Upper lobe of left lung (tissue), 6 donors: ENCODE results near the gene APMAP. TPM values are rescaled to one million over a fixed set of nuclear protein-coding genes. Genes with fewer than 3 reads are reported as not detected.
A peak's percentile ranks its signal among the peaks of the same experiment; 100 is the strongest.

Source experiments
- ATAC-seq, 2 donors: fragments of 200-7000 bp; cut with Tn5 transposase; one replicate each; pipeline ENCODE4 v1.9.1; 2022; ENCODE audit warnings: mild to moderate bottlenecking in 2 of 2, moderate library complexity in 2 of 2; ENCODE audit not compliant: low FRiP score in 2 of 2
- DNase-seq, 2 donors: peaks; one replicate each; pipeline ENCODE4 v3.0.0-alpha.2; 2019 to 2020
- H3K27ac ChIP-seq, 4 donors: fragments of 200-600 bp; sonication (generic); one replicate each; pipeline ENCODE4 v1.5.1; 2016 to 2019
- H3K27me3 ChIP-seq, 4 donors: fragments of 200-600 bp; sonication (generic); one replicate each; pipeline ENCODE4 v1.5.1; 2017 to 2019
- H3K36me3 ChIP-seq, 4 donors: fragments of 200-600 bp; sonication (generic); one replicate each; pipeline ENCODE4 v1.5.1; 2016 to 2019
- H3K4me1 ChIP-seq, 4 donors: fragments of 200-600 bp; sonication (generic); one replicate each; pipeline ENCODE4 v1.5.1; 2018 to 2019
- H3K4me3 ChIP-seq, 4 donors: fragments of 200-600 bp; sonication (generic); one replicate each; pipeline ENCODE4 v1.5.1; 2017 to 2019; ENCODE audit warnings: mild to moderate bottlenecking in 2 of 4, moderate library complexity in 1 of 4
- H3K9me3 ChIP-seq, 4 donors: fragments of 200-600 bp; sonication (generic); one replicate each; pipeline ENCODE4 v1.5.1; 2018 to 2019
- CTCF ChIP-seq, 6 experiments: fragments of 450-650 bp in 4 of 6; fragments of 200-600 bp in 2 of 6; sonication (generic) in 2 of 6; IDR thresholded peaks; one replicate each; pipeline ENCODE4 v1.5.1; 2016 to 2019; ENCODE audit warnings: antibody characterized with exemption in 6 of 6
- EP300 ChIP-seq, 4 donors: sonication (generic); formaldehyde crosslinking; IDR thresholded peaks; one replicate each; pipeline ENCODE4 v1.5.1; 2017; ENCODE audit warnings: antibody characterized with exemption in 4 of 4, control low read depth in 2 of 4
- POLR2A ChIP-seq, 4 donors: fragments of 450-650 bp; IDR thresholded peaks; one replicate each; pipeline ENCODE4 v1.5.1; 2016 to 2017; ENCODE audit warnings: antibody characterized with exemption in 4 of 4, mild to moderate bottlenecking in 2 of 4
- POLR2AphosphoS5 ChIP-seq, 2 donors: sonication (generic); formaldehyde crosslinking; IDR thresholded peaks; one replicate each; pipeline ENCODE4 v1.5.1; 2017; ENCODE audit warnings: antibody characterized with exemption in 2 of 2
- WGBS, 2 donors: methylation state at CpG; one replicate each; pipeline ENCODE4 v1.1.5; 2017 to 2018; 5-methylcytosine and 5-hydroxymethylcytosine counted together
- total RNA-seq, 6 donors: library from RNA; depleted of rRNA in 4 of 6; stranded (reverse); fragments of >200 nt in 4 of 6; gene quantifications; one replicate each; pipeline versions ENCODE4 v1.1.0 to v1.2.1, GENCODE V29; 2016 to 2021
- donor health status: DM: no; HTN: no; CAD: no; lungs with moderate emphysema.
- donor health status: DM: no; HTN: yes; CAD: no; lungs with severe emphysema.

The APMAP gene
- total RNA-seq, 6 donors from 2014 or later = 31.4 to 80.1 (median 55.5) TPM

- Histone ChIP-seq H3K36me3 (no peaks in the 10 kb centered on the region), H3K4me3 (no peak overlapping the region), H3K27ac (peak overlapping the region in 2 of 4 donors; percentile 40 to 89), H3K27me3 (no peaks in the 10 kb centered on the region), H3K4me1 (peaks cover 78 to 80% (median 79%) of the 10 kb centered on the region in 4 donors), H3K9me3 (no peaks in the 10 kb centered on the region)
- no peak for ATAC-seq
- TF ChIP-seq EP300 (IDR thresholded peaks at IDR 0.05) = no peak
- no peak for TF ChIP-seq POLR2AphosphoS5 (IDR thresholded peaks at IDR 0.05)
- no peak for TF ChIP-seq POLR2A (IDR thresholded peaks at IDR 0.05)
- no peak for TF ChIP-seq CTCF (IDR thresholded peaks at IDR 0.05)
- DNase-seq = no peak
- WGBS, 2 donors = 8 to 29% methylated on average over 4 of the region's 4 CpGs
Observed at GRCh38 chr20:25035921-25036320, 43.4 kb upstream of the APMAP start.

GRCh38 chr20:25033924-25034300, 41.4 kb upstream of the APMAP start:
- 44 to 53% methylated on average over 3 of the region's 3 CpGs for WGBS, 2 donors
- TF ChIP-seq CTCF (IDR thresholded peaks at IDR 0.05) = no peak
- no peak for TF ChIP-seq POLR2A (IDR thresholded peaks at IDR 0.05)
- TF ChIP-seq EP300 (IDR thresholded peaks at IDR 0.05) = no peak
- no peak for TF ChIP-seq POLR2AphosphoS5 (IDR thresholded peaks at IDR 0.05)
- peaks cover 0 to 7% (median 2%) of the 10 kb centered on the region in 4 donors for H3K36me3 ChIP-seq
- H3K27me3 ChIP-seq = no peaks in the 10 kb centered on the region
- ATAC-seq (no peak), DNase-seq (no peak)
- H3K9me3 ChIP-seq = no peaks in the 10 kb centered on the region
- peaks cover 58 to 60% (median 59%) of the 10 kb centered on the region in 4 donors for H3K4me1 ChIP-seq
- peak overlapping the region in 2 of 4 donors; percentile 24 to 72 for H3K27ac ChIP-seq
- no peak overlapping the region for H3K4me3 ChIP-seq

GRCh38 chr20:25033265-25033923, 40.8 kb upstream of the APMAP start:
- Histone ChIP-seq H3K4me3 (no peak overlapping the region), H3K4me1 (peaks cover 53 to 55% (median 54%) of the 10 kb centered on the region in 4 donors), H3K36me3 (peaks cover 0 to 7% (median 2%) of the 10 kb centered on the region in 4 donors), H3K27me3 (no peaks in the 10 kb centered on the region), H3K27ac (peak overlapping the region in 3 of 4 donors; percentile 17 to 72 (median 24)), H3K9me3 (no peaks in the 10 kb centered on the region)
- DNase-seq (no peak), ATAC-seq (peak in 1 of 2 donors; percentile 32)
- no peak for TF ChIP-seq POLR2A (IDR thresholded peaks at IDR 0.05)
- no peak for TF ChIP-seq POLR2AphosphoS5 (IDR thresholded peaks at IDR 0.05)
- WGBS, 2 donors = 38 to 49% methylated on average over 6 of the region's 6 CpGs

GRCh38 chr20:25032478-25033264, 40.1 kb upstream of the APMAP start:
- ATAC-seq = peak in 1 of 2 donors; percentile 13
- peaks cover 0 to 7% (median 2%) of the 10 kb centered on the region in 4 donors for H3K36me3 ChIP-seq
- no peaks in the 10 kb centered on the region for H3K9me3 ChIP-seq
- H3K4me3 ChIP-seq = no peak overlapping the region
- no peak for TF ChIP-seq POLR2A (IDR thresholded peaks at IDR 0.05)
- TF ChIP-seq CTCF (IDR thresholded peaks at IDR 0.05) = no peak
- TF ChIP-seq EP300 (IDR thresholded peaks at IDR 0.05) = no peak
- no peak for TF ChIP-seq POLR2AphosphoS5 (IDR thresholded peaks at IDR 0.05)
- peaks cover 46 to 47% (median 47%) of the 10 kb centered on the region in 4 donors for H3K4me1 ChIP-seq
- H3K27me3 ChIP-seq = no peaks in the 10 kb centered on the region
- H3K27ac ChIP-seq = peak overlapping the region in 3 of 4 donors; percentile 17 to 72 (median 24)
- 44 to 67% methylated on average over 24 to 29 of the region's 29 CpGs for WGBS, 2 donors
- no peak for DNase-seq

GRCh38 chr20:25032065-25032477, 39.5 kb upstream of the APMAP start:
- peak overlapping the region in 3 of 4 donors; percentile 17 to 72 (median 24) for H3K27ac ChIP-seq
- peaks cover 40 to 41% (median 41%) of the 10 kb centered on the region in 4 donors for H3K4me1 ChIP-seq
- TF ChIP-seq POLR2A (IDR thresholded peaks at IDR 0.05) (no peak), CTCF (IDR thresholded peaks at IDR 0.05) (no peak), POLR2AphosphoS5 (IDR thresholded peaks at IDR 0.05) (no peak), EP300 (IDR thresholded peaks at IDR 0.05) (no peak)

More at GRCh38 chr20:25032065-25032477, 39.5 kb upstream of the APMAP start:
- ATAC-seq (peak in 1 of 2 donors; percentile 54), DNase-seq (no peak)
- Histone ChIP-seq H3K4me3 (no peak overlapping the region), H3K36me3 (peaks cover 0 to 7% (median 2%) of the 10 kb centered on the region in 4 donors), H3K27me3 (no peaks in the 10 kb centered on the region), H3K9me3 (no peaks in the 10 kb centered on the region)
- WGBS, 2 donors = 94 to 95% methylated on average over 16 of the region's 16 CpGs
